Naive thymus-derived CD4-positive, alpha-beta T cell (primary cell): ENCODE results near the gene MRGPRD. TPM values are rescaled to one million over a fixed set of nuclear protein-coding genes. Genes with fewer than 3 reads are reported as not detected.

Source experiments
- ATAC-seq: fragments of 150-1000 bp; cut with Tn5 transposase; 2 replicates; pipeline ENCODE4 v1.10.0; 2021; ENCODE audit warnings: mild to moderate bottlenecking, moderate library complexity
- CTCF ChIA-PET: fragments of 350-600 bp; sonication (Branson Sonifier 250); formaldehyde crosslinking; loops from one replicate; lab custom pipeline; 2021; ENCODE audit warnings: antibody characterized with exemption; lab: Charles Lee
- POLR2A ChIA-PET: fragments of 350-600 bp; sonication (Branson Sonifier 250); formaldehyde crosslinking; loops from one replicate; lab custom pipeline; 2021; ENCODE audit warnings: antibody characterized with exemption, inconsistent platforms; lab: Charles Lee
- DNase-seq, 9 donors: peaks; one replicate each; pipeline versions ENCODE4 v3.0.0 to v3.0.0-alpha.2; 2020 to 2022; ENCODE audit warnings: mixed read lengths in 1 of 9
- H3K27ac ChIP-seq: one replicate; pipeline ENCODE4 v1.7.0; 2013; ENCODE audit warnings: mild to moderate bottlenecking, low read depth, low read length, moderate library complexity
- H3K27me3 ChIP-seq, 2 donors: one replicate each; pipeline ENCODE4 v1.7.0; 2013; ENCODE audit warnings: low read length in 2 of 2, mild to moderate bottlenecking in 2 of 2, moderate library complexity in 2 of 2; ENCODE audit not compliant: control insufficient read depth in 2 of 2, insufficient read depth in 2 of 2
- H3K36me3 ChIP-seq, 3 experiments: 1 replicate in 2 of 3; 2 replicates in 1 of 3; pipeline ENCODE4 v1.7.0; 2013; ENCODE audit warnings: low read length in 3 of 3, mild to moderate bottlenecking in 3 of 3, moderate library complexity in 1 of 3; ENCODE audit not compliant: insufficient read depth in 3 of 3, control insufficient read depth in 2 of 3
- H3K4me1 ChIP-seq, 2 donors: one replicate each; pipeline ENCODE4 v1.7.0; 2013; ENCODE audit warnings: low read length in 2 of 2, mild to moderate bottlenecking in 2 of 2, moderate library complexity in 1 of 2; ENCODE audit not compliant: control insufficient read depth in 2 of 2, insufficient read depth in 2 of 2
- H3K4me3 ChIP-seq: 2 replicates; pipeline ENCODE4 v1.7.0; 2013; ENCODE audit warnings: mild to moderate bottlenecking, low read length
- H3K9me3 ChIP-seq, 3 experiments: 1 replicate in 2 of 3; 2 replicates in 1 of 3; pipeline ENCODE4 v1.7.0; 2013; ENCODE audit warnings: low read length in 3 of 3; ENCODE audit not compliant: control insufficient read depth in 2 of 3
- H3K27ac Mint-ChIP-seq, 9 donors: one replicate each; pipeline ENCODE4 v1.8.0; 2020 to 2022; ENCODE audit warnings: mixed read lengths in 9 of 9, mild to moderate bottlenecking in 8 of 9, moderate library complexity in 5 of 9, inconsistent platforms in 2 of 9
- H3K27me3 Mint-ChIP-seq, 5 donors: one replicate each; pipeline ENCODE4 v1.8.0; 2021 to 2022; ENCODE audit warnings: mixed read lengths in 5 of 5, mild to moderate bottlenecking in 1 of 5
- H3K36me3 Mint-ChIP-seq, 5 donors: one replicate each; pipeline ENCODE4 v1.8.0; 2020 to 2022; ENCODE audit warnings: mixed read lengths in 5 of 5, mild to moderate bottlenecking in 3 of 5, inconsistent platforms in 1 of 5
- H3K4me1 Mint-ChIP-seq, 7 donors: one replicate each; pipeline ENCODE4 v1.8.0; 2020 to 2022; ENCODE audit warnings: mixed read lengths in 7 of 7, mild to moderate bottlenecking in 3 of 7, inconsistent platforms in 1 of 7
- H3K4me3 Mint-ChIP-seq, 10 donors: one replicate each; pipeline ENCODE4 v1.8.0; 2020 to 2022; ENCODE audit warnings: mild to moderate bottlenecking in 10 of 10, mixed read lengths in 10 of 10, moderate library complexity in 6 of 10, inconsistent platforms in 2 of 10
- H3K9me3 Mint-ChIP-seq, 11 donors: one replicate each; pipeline ENCODE4 v1.8.0; 2020 to 2022; ENCODE audit warnings: mixed read lengths in 11 of 11, mild to moderate bottlenecking in 4 of 11, inconsistent platforms in 1 of 11, moderate library complexity in 1 of 11
- intact Hi-C, 2 donors: fragments of 100-400 bp; cut with micrococcal nuclease; formaldehyde crosslinking; loops; one replicate each; pipeline ENCODE4 v1.15.1; 2023
- polyA plus RNA-seq, 2 donors: library from polyadenylated mRNA; unstranded; fragments of 300-500 nt; fragmentation: Illumina TruSeq; gene quantifications; one replicate each; pipeline ENCODE4 v1.2.3, GENCODE V29; 2021
- total RNA-seq, 6 experiments: library from RNA in 5 of 6; stranded (reverse) in 5 of 6; gene quantifications; 1 replicate in 5 of 6; 2 replicates in 1 of 6; pipeline ENCODE4 v1.2.3 and lab custom pipeline; 2021 to 2026

MRGPRD gene
- total and polyA plus RNA-seq, 7 experiments from 2014 or later = 0.25 TPM; not detected in 6

DNA sequence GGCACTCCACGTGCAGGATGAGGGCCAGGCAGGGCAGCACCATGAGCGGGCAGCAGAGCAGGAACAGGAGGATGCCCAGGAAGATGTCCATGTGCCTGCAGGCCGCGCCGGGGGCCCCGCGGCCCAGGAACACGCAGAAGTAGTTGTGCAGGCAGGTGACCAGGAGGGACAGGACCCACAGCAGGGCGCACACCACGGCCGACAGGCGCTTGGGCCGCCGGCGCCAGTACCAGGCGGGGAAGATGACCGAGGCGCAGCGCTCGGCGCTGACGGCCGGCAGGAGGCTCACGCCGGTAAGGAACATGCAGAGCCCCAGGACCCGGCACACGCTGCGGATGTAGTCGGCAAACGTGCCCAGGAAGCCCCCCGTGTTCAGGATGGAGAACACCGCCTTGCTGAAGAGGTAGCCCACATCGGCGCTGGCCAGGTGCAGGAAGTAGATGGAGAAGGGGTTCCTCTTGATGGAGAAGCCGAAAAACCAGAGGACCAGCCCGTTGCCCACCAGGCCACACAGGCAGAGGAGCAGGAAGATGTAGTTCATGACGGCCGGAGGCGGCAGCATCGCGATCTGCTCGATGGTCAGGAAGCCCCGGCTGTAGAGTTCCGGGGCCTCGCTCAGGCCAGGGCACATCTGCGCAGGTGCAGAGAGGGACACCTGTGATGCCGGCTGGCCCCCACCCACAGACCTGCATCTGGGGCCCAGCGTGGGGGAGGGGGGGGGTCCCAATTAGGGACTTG is 25.0 kb upstream of the MRGPRD start:
- Histone ChIP-seq H3K36me3 (no peaks in the 10 kb centered on the region), H3K9me3 (no peaks in the 10 kb centered on the region), H3K27me3 (peaks cover 0 to 4% of the 10 kb centered on the region in 2 donors), H3K4me1 (no peaks in the 10 kb centered on the region), H3K27ac (no peak overlapping the region), H3K4me3 (no peak overlapping the region)
- peaks cover 0 to 14% (median 3%) of the 10 kb centered on the region in 5 donors for H3K27me3 Mint-ChIP-seq
- DNase-seq = no peak
- POLR2A ChIA-PET = no interaction called here
- H3K27ac Mint-ChIP-seq = no peak overlapping the region
- intact Hi-C loops = no loop called here
- H3K4me3 Mint-ChIP-seq = peak overlapping the region in 2 of 10 donors; percentile 9 to 48
- no peaks in the 10 kb centered on the region for H3K36me3 Mint-ChIP-seq
- ATAC-seq = no peak
- no peaks in the 10 kb centered on the region for H3K9me3 Mint-ChIP-seq
- CTCF ChIA-PET = no interaction called here
- peaks cover 0 to 3% (median 0%) of the 10 kb centered on the region in 7 donors for H3K4me1 Mint-ChIP-seq

DNA sequence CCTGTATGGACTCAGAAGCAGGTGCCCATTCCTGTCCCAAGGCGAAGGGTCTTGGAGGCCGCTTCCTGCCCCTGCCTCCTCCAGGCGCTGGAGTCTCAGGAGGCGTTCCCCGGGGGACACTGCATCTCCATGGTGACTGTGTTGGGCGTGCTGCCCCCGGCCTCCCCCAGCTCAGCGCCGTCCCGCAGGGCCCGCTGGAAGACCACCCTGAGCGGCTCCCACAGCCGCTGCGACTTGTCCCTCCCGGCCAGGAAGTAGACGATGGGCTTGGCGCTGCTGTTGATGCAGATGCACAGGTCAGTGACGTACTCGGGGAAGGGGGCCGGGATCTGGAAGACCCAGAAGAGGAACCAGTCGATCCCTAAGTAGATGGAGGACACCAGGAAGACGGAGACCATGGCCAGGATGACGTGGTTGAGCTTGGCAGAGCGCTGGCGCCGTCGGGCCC is 24.4 kb upstream of the MRGPRD start:
- H3K4me1 ChIP-seq = no peaks in the 10 kb centered on the region
- no peaks in the 10 kb centered on the region for H3K9me3 ChIP-seq
- Mint-ChIP-seq H3K27ac (no peak overlapping the region), H3K4me3 (peak overlapping the region in 2 of 10 donors; percentile 9 to 48), H3K27me3 (peaks cover 0 to 14% (median 3%) of the 10 kb centered on the region in 5 donors), H3K36me3 (no peaks in the 10 kb centered on the region), H3K9me3 (no peaks in the 10 kb centered on the region), H3K4me1 (peaks cover 0 to 3% (median 0%) of the 10 kb centered on the region in 7 donors)
- H3K27me3 ChIP-seq = peaks cover 0 to 4% of the 10 kb centered on the region in 2 donors
- ChIA-PET POLR2A (no interaction called here), CTCF (no interaction called here)
- no peaks in the 10 kb centered on the region for H3K36me3 ChIP-seq
- ATAC-seq = no peak
- intact Hi-C loops = no loop called here
- no peak overlapping the region for H3K4me3 ChIP-seq
- no peak for DNase-seq
- no peak overlapping the region for H3K27ac ChIP-seq

DNA sequence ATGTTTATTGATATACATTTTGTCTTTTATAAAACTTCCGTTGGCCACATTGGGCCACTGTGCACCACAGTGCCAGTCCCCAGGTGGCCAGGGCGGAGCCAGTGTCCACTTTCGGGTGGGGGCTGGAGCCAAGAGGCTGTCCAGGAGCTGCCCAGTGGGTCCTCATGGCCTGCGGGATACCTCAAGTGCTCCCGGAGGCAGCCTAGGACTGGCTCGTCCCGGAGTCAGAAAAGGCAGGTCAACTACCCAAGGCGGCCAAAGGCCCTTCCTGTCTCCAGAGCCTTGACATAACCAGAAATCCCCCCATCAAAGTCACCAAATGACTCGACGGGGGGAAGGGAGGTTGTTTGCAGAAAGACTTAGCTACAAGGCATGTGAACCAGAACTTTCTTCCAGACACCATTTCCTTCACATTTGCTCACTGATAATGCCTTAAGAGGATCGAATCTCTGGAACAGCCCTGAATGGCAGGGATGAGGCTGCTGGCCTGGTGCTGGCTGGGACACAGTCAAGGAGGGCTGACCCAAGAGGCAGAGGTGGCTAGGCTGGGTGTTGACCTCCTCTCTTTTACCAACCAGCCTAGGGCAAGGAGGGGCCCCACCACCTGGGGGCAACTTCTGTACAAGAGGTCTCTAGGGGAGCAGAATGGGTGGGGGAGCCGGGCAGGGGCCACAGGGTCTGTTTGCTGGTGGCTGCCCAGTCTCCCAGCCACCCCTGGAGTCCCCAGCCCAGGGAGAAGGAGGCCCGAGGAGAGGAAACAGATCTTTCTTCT is 23.8 kb upstream of the MRGPRD start:
- intact Hi-C loops = no loop called here
- no peaks in the 10 kb centered on the region for H3K4me1 ChIP-seq
- ChIA-PET CTCF (no interaction called here), POLR2A (no interaction called here)
- no peaks in the 10 kb centered on the region for H3K36me3 Mint-ChIP-seq
- ATAC-seq (no peak), DNase-seq (no peak)
- peaks cover 0 to under 1% (median 0%) of the 10 kb centered on the region in 7 donors for H3K4me1 Mint-ChIP-seq
- H3K4me3 Mint-ChIP-seq = no peak overlapping the region
- no peaks in the 10 kb centered on the region for H3K36me3 ChIP-seq
- H3K27me3 ChIP-seq = peaks cover 0 to under 1% of the 10 kb centered on the region in 2 donors
- H3K27ac Mint-ChIP-seq = no peak overlapping the region
- no peaks in the 10 kb centered on the region for H3K9me3 ChIP-seq
- no peaks in the 10 kb centered on the region for H3K9me3 Mint-ChIP-seq
- no peak overlapping the region for H3K27ac ChIP-seq
- peaks cover 0 to 14% (median 0%) of the 10 kb centered on the region in 5 donors for H3K27me3 Mint-ChIP-seq
- H3K4me3 ChIP-seq = no peak overlapping the region

DNA sequence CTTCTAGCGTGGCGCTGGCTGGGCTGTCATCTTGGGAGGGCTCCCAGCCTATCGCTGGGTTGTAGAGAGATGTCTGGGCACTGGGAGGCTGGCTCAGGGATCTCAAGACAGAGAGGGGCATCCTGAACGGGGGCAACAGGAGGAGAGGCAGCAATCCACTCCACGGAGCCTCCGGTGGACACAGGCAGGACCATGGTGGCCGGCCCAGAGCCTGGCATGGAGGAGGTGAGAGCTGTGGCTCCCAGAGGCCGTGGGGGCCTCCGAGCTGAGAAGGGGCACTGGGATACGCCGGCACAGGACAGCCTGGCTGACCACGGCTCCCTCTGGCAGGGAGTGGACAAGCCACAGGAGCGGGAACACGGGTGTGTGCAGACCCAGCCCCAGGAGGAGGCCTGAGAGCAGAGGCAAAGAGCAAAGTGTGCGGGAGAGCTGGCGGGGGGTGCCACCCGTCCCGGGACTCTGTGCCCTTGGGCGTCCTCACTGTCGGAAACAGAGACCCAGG is 23.1 kb upstream of the MRGPRD start:
- no peaks in the 10 kb centered on the region for H3K9me3 Mint-ChIP-seq
- H3K27ac ChIP-seq = no peak overlapping the region
- intact Hi-C loops = no loop called here
- no peak overlapping the region for H3K27ac Mint-ChIP-seq
- no peaks in the 10 kb centered on the region for H3K36me3 Mint-ChIP-seq
- H3K9me3 ChIP-seq = no peaks in the 10 kb centered on the region
- H3K4me3 Mint-ChIP-seq = no peak overlapping the region
- CTCF ChIA-PET = no interaction called here
- no peak overlapping the region for H3K4me3 ChIP-seq
- no peaks in the 10 kb centered on the region for H3K4me1 ChIP-seq
- H3K4me1 Mint-ChIP-seq = peaks cover 0 to 7% (median 0%) of the 10 kb centered on the region in 7 donors
- no peaks in the 10 kb centered on the region for H3K27me3 ChIP-seq
- ATAC-seq (no peak), DNase-seq (no peak)
- peaks cover 0 to 14% (median under 1%) of the 10 kb centered on the region in 5 donors for H3K27me3 Mint-ChIP-seq
- POLR2A ChIA-PET = no interaction called here
- H3K36me3 ChIP-seq = no peaks in the 10 kb centered on the region

GRCh38 chr11:69003301-69003865 is 22.6 kb upstream of the MRGPRD start:
- Mint-ChIP-seq H3K36me3 (no peaks in the 10 kb centered on the region), H3K4me3 (no peak overlapping the region), H3K4me1 (peaks cover 0 to 9% (median 0%) of the 10 kb centered on the region in 7 donors), H3K9me3 (no peaks in the 10 kb centered on the region), H3K27me3 (peaks cover 0 to 14% (median 2%) of the 10 kb centered on the region in 5 donors), H3K27ac (no peak overlapping the region)
- ATAC-seq = no peak
- Histone ChIP-seq H3K27me3 (no peaks in the 10 kb centered on the region), H3K27ac (no peak overlapping the region), H3K4me1 (no peaks in the 10 kb centered on the region), H3K4me3 (no peak overlapping the region), H3K9me3 (no peaks in the 10 kb centered on the region), H3K36me3 (no peaks in the 10 kb centered on the region)
- ChIA-PET POLR2A (no interaction called here), CTCF (no interaction called here)
- intact Hi-C loops = no loop called here
- no peak for DNase-seq

GRCh38 chr11:69002570-69003231 is 21.9 kb upstream of the MRGPRD start:
- no peak overlapping the region for H3K27ac Mint-ChIP-seq
- CTCF ChIA-PET = no interaction called here
- DNase-seq = no peak

More at GRCh38 chr11:69002570-69003231, 21.9 kb upstream of the MRGPRD start:
- Histone ChIP-seq H3K9me3 (no peaks in the 10 kb centered on the region), H3K4me1 (no peaks in the 10 kb centered on the region), H3K36me3 (no peaks in the 10 kb centered on the region), H3K27ac (no peak overlapping the region), H3K4me3 (no peak overlapping the region), H3K27me3 (no peaks in the 10 kb centered on the region)
- no peak for ATAC-seq
- H3K4me1 Mint-ChIP-seq = peaks cover 0 to 9% (median 0%) of the 10 kb centered on the region in 7 donors
- intact Hi-C loops = no loop called here
- no peak overlapping the region for H3K4me3 Mint-ChIP-seq
- H3K27me3 Mint-ChIP-seq = peaks cover 0 to 14% (median 2%) of the 10 kb centered on the region in 5 donors
- H3K9me3 Mint-ChIP-seq = no peaks in the 10 kb centered on the region
- no peaks in the 10 kb centered on the region for H3K36me3 Mint-ChIP-seq
- POLR2A ChIA-PET = no interaction called here
